NT2/D1 (cell line): ENCODE results near the gene REPS1.

Experiments
- DNase-seq: peaks from one replicate; pipeline ENCODE4 v3.0.0-alpha.2; 2011; ENCODE audit warnings: low read depth, low spot score
- H3K27me3 ChIP-seq: 2 replicates; pipeline ENCODE4 v1.6.0; 2011; ENCODE audit warnings: mild to moderate bottlenecking; ENCODE audit not compliant: insufficient read length, insufficient read depth
- H3K36me3 ChIP-seq: 2 replicates; pipeline ENCODE4 v1.6.1; 2011; ENCODE audit warnings: mild to moderate bottlenecking, low read length, mixed read lengths; ENCODE audit not compliant: insufficient read depth, insufficient read length
- H3K4me1 ChIP-seq: 2 replicates; pipeline ENCODE4 v1.5.1; 2011; ENCODE audit not compliant: insufficient read depth, insufficient read length
- H3K4me3 ChIP-seq: 2 replicates; pipeline ENCODE4 v1.5.1; 2011; ENCODE audit warnings: low read depth; ENCODE audit not compliant: insufficient read length
- H3K9ac ChIP-seq: 2 replicates; pipeline ENCODE4 v1.6.0; 2011; ENCODE audit warnings: low read depth; ENCODE audit not compliant: insufficient read length
- H3K9me3 ChIP-seq: 2 replicates; pipeline ENCODE4 v1.5.1; 2011; ENCODE audit warnings: mild to moderate bottlenecking, low read length; ENCODE audit not compliant: insufficient read depth
- SUZ12 ChIP-seq: IDR thresholded peaks from 2 replicates; pipeline ENCODE4 v1.6.1; 2011; ENCODE audit not compliant: insufficient read length, insufficient read depth; ENCODE audit errors: extremely low read depth
- YY1 ChIP-seq: IDR thresholded peaks from 2 replicates; pipeline ENCODE4 v1.6.1; 2011; ENCODE audit not compliant: insufficient read length, insufficient read depth
- ZNF274 ChIP-seq: IDR thresholded peaks from 2 replicates; pipeline ENCODE4 v1.6.1; 2011; ENCODE audit warnings: mild to moderate bottlenecking, low read depth, low read length

The REPS1 gene

DNA sequence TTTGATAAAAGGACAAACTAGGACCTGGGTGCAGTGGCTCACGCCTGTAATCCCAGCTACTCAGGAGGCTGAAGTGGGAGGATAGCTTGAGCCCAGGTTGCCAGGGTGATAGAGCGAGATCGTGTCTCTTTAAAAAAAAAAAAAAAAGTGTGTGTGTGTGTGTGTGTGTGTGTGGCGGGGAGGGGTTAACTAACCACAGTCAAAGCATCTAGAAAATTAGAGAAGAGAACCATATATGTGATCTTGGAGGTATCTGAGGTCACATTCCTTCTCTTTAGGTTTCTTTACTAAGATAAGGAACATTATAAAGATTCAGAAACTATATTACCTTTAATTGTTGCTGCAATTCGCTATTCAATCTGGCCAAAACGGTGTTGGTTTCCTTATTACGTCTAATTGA, 80.9 kb downstream of the REPS1 start:
- Histone ChIP-seq H3K9me3 (no peaks in the 10 kb centered on the region), H3K27me3 (no peaks in the 10 kb centered on the region), H3K36me3 (peaks cover 50% of the 10 kb centered on the region), H3K4me3 (no peak overlapping the region), H3K9ac (no peak overlapping the region), H3K4me1 (no peaks in the 10 kb centered on the region)
- no peak for DNase-seq
- TF ChIP-seq ZNF274 (no peak), YY1 (no peak), SUZ12 (no peak)

DNA sequence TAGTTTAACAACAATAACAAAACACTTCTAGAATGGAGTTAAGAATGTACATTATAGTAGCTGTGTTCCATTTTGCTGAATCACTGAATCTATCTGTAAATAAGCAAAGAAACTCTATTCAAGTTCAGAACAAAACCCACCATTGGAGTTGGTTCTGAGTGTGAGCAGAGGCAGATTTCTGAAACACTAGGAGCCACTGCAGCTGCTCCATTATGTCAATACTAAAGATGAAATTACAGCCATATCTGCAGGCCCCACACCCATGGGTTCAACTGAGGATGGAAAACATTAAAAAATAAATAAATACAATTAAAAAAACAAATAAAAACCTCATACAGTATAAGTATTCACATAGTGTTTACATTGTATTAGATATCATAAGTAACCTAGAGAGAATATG, 91.0 kb downstream of the REPS1 start:
- Histone ChIP-seq H3K4me3 (no peak overlapping the region), H3K27me3 (no peaks in the 10 kb centered on the region), H3K9me3 (no peaks in the 10 kb centered on the region), H3K36me3 (peaks cover 19% of the 10 kb centered on the region), H3K9ac (no peak overlapping the region), H3K4me1 (no peaks in the 10 kb centered on the region)
- no peak for DNase-seq
- TF ChIP-seq SUZ12, result no peak

DNA sequence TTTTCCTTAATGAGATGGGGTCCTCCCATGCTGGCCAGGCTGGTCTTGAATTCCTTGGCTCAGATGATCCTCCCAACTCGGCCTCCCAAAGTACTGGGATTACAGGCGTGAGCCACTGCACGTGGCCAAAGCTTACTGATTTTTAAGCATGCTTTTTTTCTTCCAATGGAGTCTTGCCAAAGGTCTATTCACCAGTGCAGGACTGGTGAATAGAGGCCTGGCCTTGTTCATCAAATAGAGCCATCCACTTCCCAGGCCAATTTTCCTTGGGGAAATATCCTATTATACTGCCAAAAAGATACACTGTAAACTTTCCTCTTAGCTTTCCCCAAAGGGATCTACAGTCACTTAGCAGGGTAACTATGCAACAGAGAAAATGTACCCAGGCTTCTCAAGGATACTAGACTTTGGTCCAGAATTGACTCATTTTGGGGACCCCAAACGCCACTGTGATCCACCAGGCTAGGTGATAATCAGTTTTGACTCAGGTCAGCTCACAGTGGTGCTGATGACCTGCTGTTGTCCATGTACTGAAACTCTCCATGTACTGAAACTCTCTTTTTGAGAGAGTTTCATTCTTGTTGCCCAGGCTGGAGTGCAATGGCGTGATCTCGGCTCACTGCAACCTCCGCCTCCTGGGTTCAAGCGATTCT, 91.8 kb downstream of the REPS1 start:
- TF ChIP-seq SUZ12, result no peak
- TF ChIP-seq YY1, result no peak
- no peak for TF ChIP-seq ZNF274
- Histone ChIP-seq H3K36me3 (peaks cover 11% of the 10 kb centered on the region), H3K9ac (no peak overlapping the region), H3K9me3 (no peaks in the 10 kb centered on the region), H3K4me3 (no peak overlapping the region), H3K4me1 (no peaks in the 10 kb centered on the region), H3K27me3 (no peaks in the 10 kb centered on the region)
- no peak for DNase-seq

DNA sequence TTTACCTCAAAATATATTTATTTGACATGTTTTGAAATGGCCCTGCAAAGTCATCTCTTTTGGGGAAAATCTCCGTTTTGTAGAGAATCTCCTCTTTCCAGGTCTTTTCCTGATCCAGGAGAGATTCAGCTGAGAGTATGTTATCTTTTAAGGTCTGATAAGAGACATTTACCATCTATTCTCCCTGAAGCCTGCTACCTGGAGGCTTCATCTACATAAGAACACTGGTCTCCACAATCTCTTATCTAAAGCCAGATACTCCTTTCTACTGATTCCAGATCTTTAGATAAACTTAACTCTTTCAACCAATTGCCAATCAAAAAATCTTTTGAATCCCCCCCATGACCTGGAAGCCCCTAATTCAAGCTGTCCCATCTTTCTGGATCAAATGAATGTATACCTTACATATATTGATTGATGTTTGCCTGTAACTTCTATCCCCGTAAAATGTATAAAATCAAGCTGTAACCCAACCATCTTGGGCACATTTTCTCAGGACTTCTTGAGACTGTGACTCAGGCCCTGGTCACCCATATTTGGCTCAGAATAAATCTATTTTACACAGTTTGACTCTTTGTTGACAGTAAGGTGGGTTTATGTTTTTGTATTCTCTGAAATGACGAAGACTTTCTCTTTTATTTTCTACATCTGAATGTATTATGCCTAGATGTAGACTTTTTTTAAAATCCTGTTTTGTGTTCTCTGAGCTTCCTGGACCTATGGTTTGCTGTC, 96.6 kb downstream of the REPS1 start:
- no peak overlapping the region for H3K9ac ChIP-seq
- no peaks in the 10 kb centered on the region for H3K27me3 ChIP-seq
- DNase-seq, result no peak
- no peak overlapping the region for H3K4me3 ChIP-seq
- no peak for TF ChIP-seq ZNF274
- TF ChIP-seq YY1, result no peak
- no peak for TF ChIP-seq SUZ12
- no peaks in the 10 kb centered on the region for H3K9me3 ChIP-seq
- no peaks in the 10 kb centered on the region for H3K36me3 ChIP-seq
- no peaks in the 10 kb centered on the region for H3K4me1 ChIP-seq

DNA sequence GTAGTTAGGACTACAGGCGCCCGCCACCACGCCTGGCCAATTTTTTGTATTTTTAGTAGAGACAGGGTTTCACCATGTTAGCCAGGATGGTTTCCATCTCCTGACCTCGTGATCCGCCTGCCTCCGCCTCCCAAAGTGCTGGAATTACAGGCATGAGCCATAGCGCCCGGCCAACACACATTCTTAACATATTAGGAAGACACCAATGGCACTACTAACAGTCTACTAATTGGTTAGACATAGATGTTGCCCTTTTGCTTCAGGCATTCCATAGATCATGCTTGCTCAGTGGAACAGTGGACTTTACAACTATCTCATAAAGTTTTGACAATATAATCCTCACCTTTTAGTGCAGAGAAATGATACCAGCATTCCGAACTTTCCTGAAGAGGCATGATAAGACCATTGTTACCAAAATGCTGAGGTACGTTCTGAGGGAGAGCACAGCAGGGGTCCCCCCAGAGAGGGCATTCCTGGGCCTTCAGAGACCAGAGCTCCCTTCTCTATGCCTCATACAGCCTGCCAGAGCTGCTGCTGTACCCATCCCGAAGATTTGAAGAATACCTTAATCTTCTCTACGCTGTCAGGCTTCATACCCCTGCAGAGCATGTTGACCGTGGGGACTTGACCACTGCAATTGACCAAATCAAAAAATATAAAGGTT, 102.8 kb downstream of the REPS1 start:
- no peak overlapping the region for H3K9ac ChIP-seq
- no peak for DNase-seq
- H3K9me3 ChIP-seq, result no peaks in the 10 kb centered on the region; the same call in 1 of the 2 replicates
- TF ChIP-seq SUZ12 (no peak), ZNF274 (no peak), YY1 (no peak)
- H3K4me3 ChIP-seq, result no peak overlapping the region
- H3K4me1 ChIP-seq, result no peaks in the 10 kb centered on the region
- H3K27me3 ChIP-seq, result no peaks in the 10 kb centered on the region
- no peaks in the 10 kb centered on the region for H3K36me3 ChIP-seq

DNA sequence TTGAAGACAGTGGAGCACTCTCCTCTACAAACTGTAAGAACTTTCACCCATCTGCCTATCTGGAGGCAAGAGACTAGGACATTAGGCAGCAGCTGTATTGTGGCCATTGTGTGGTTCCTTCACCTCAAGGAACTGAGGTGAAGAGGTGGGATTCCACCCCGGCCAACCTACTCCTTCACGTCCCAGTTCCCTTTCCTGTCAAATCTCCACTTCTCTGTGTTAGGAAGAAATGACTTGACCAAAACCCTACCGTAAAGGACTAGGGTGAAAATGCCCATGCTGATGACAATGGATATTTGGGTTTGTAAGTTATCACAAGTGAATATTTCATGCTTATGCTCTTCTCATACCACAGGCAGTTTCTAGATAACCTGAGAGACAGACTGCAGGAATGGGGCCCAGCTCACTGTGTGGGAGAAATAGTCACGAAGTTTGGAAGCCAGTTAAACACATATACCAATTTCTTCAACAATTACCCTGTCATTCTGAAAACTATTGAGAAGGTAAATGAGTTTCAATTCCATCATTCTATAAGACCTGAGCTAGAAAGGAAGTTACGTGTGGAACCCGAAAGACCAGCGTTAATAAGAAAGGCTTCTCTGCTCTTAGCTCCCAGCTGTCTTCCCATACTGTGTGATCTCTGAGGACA, 105.6 kb downstream of the REPS1 start:
- H3K27me3 ChIP-seq, result no peaks in the 10 kb centered on the region
- no peak for DNase-seq

DNA sequence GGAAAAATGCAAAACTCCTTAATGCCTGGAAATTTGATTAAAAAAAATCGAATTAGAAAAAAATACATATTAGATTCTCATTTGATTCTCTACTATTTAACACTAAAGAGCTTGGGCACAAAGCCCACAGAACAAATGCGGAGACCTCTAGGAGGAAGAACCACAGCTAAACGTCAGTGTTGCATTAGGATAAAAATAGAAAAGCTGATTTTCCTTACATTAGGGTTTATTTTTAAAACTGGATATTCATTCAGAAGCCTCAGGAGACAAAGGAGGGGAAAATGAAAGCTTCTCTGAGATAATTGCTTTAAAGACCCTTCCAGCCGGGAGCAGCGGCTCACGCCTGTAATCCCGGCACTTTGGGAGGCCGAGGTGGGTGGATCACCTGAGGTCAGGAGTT, 114.9 kb downstream of the REPS1 start:
- Histone ChIP-seq H3K4me1 (peaks cover 2% of the 10 kb centered on the region), H3K9ac (no peak overlapping the region), H3K27me3 (no peaks in the 10 kb centered on the region), H3K9me3 (no peaks in the 10 kb centered on the region), H3K4me3 (no peak overlapping the region), H3K36me3 (no peaks in the 10 kb centered on the region)
- DNase-seq, result no peak
- TF ChIP-seq YY1, result no peak
- TF ChIP-seq SUZ12, result no peak
- no peak for TF ChIP-seq ZNF274

More for the DNA sequence above, 105.6 kb downstream of the REPS1 start:
- no peaks in the 10 kb centered on the region for H3K36me3 ChIP-seq
- H3K9ac ChIP-seq, result no peak overlapping the region
- no peak for TF ChIP-seq YY1
- no peak for TF ChIP-seq SUZ12
- TF ChIP-seq ZNF274, result no peak
- H3K4me3 ChIP-seq, result no peak overlapping the region
- H3K4me1 ChIP-seq, result no peaks in the 10 kb centered on the region
- no peaks in the 10 kb centered on the region; the same call in 1 of the 2 replicates for H3K9me3 ChIP-seq
